ENCODE measurements around the gene LAG3. TPM values are rescaled to one million over a fixed set of nuclear protein-coding genes. Genes with fewer than 3 reads are reported as not detected.
"Not testable (repeated sequence)": the region's sequence is repeated elsewhere in the genome, so short reads cannot be mapped to it uniquely, and the experiment has no call there.

LAG3 gene
- total RNA-seq, result 1 to 10 TPM; 3.8 to 4.6 TPM
- total RNA-seq, result 0.46 to 1.7 reads per million in 2 donors

GRCh38 chr12:6772331-6772695 is at the start of gene LAG3:
LAG3 (plus strand) TSS chr12:6772520; CDS start chr12:6772853, 333 bp downstream.
- H3K9me3 ChIP-seq (ENCODE audit: control insufficient read depth, low read length, poor library complexity, severe bottlenecking), result no peaks in the 10 kb centered on the region
- ATAC-seq (no peak), DNase-seq (no peak)
- H3K4me1 Mint-ChIP-seq, result peaks cover 34% of the 10 kb centered on the region
- peaks cover 12% of the 10 kb centered on the region for H3K36me3 Mint-ChIP-seq (ENCODE audit: low read depth)
- H3K27me3 Mint-ChIP-seq, result peaks cover 55% of the 10 kb centered on the region
- H3K4me3 Mint-ChIP-seq, result peak within 1 kb of the TSS; percentile 92
- H3K27ac Mint-ChIP-seq, result peak within 1 kb of the TSS; percentile 57

- H3K4me1 Mint-ChIP-seq, result peaks cover 25% of the 10 kb centered on the region
- H3K36me3 Mint-ChIP-seq (ENCODE audit: low read depth), result no peaks in the 10 kb centered on the region
- no peak for ATAC-seq
- H3K4me3 Mint-ChIP-seq, result no peak overlapping the region
- no peak overlapping the region for H3K27ac Mint-ChIP-seq
- H3K9me3 ChIP-seq (ENCODE audit: control insufficient read depth, low read length, poor library complexity, severe bottlenecking), result no peaks in the 10 kb centered on the region
- no peak for DNase-seq
- no peaks in the 10 kb centered on the region for H3K27me3 Mint-ChIP-seq
These were observed 49.5 kb upstream of the LAG3 start for GRCh38 chr12:6722863-6723262.

GRCh38 chr12:6723607-6724408 is 48.5 kb upstream of the LAG3 start, which contains the start of gene COPS7A:
COPS7A (plus strand) TSS chr12:6724046; CDS start chr12:6724657, 611 bp downstream.
- DNase-seq (peak; percentile 75 to 83 (median 82)), ATAC-seq (peak; percentile 90)
- peaks cover 25% of the 10 kb centered on the region for H3K4me1 Mint-ChIP-seq
- H3K27me3 Mint-ChIP-seq, result no peaks in the 10 kb centered on the region
- H3K27ac Mint-ChIP-seq, result peak within 1 kb of the TSS; percentile 94
- H3K9me3 ChIP-seq (ENCODE audit: control insufficient read depth, low read length, poor library complexity, severe bottlenecking), result no peaks in the 10 kb centered on the region
- peak within 1 kb of the TSS; percentile 93 for H3K4me3 Mint-ChIP-seq
- H3K36me3 Mint-ChIP-seq (ENCODE audit: low read depth), result no peaks in the 10 kb centered on the region

- DNase-seq (no peak), ATAC-seq (peak; percentile 14)
- Mint-ChIP-seq H3K27ac (peak overlapping the region; percentile 94), H3K4me1 (peaks cover 25% of the 10 kb centered on the region), H3K36me3 (ENCODE audit: low read depth) (no peaks in the 10 kb centered on the region), H3K27me3 (no peaks in the 10 kb centered on the region), H3K4me3 (peak overlapping the region; percentile 93)
- H3K9me3 ChIP-seq (ENCODE audit: control insufficient read depth, low read length, poor library complexity, severe bottlenecking), result no peaks in the 10 kb centered on the region
These were observed 47.9 kb upstream of the LAG3 start for GRCh38 chr12:6724409-6724797.

GRCh38 chr12:6725350-6725749 is 47.0 kb upstream of the LAG3 start:
- ATAC-seq, result no peak
- H3K9me3 ChIP-seq (ENCODE audit: control insufficient read depth, low read length, poor library complexity, severe bottlenecking), result no peaks in the 10 kb centered on the region
- H3K4me1 Mint-ChIP-seq, result peaks cover 25% of the 10 kb centered on the region
- peak overlapping the region; percentile 41 for H3K4me3 Mint-ChIP-seq
- DNase-seq, result no peak
- H3K36me3 Mint-ChIP-seq (ENCODE audit: low read depth), result no peaks in the 10 kb centered on the region
- no peaks in the 10 kb centered on the region for H3K27me3 Mint-ChIP-seq
- H3K27ac Mint-ChIP-seq, result peak overlapping the region; percentile 94

- Mint-ChIP-seq H3K4me1 (peaks cover 15% of the 10 kb centered on the region), H3K4me3 (no peak overlapping the region), H3K27ac (no peak overlapping the region), H3K36me3 (ENCODE audit: low read depth) (peaks cover 5% of the 10 kb centered on the region), H3K27me3 (no peaks in the 10 kb centered on the region)
- no peak for DNase-seq
- ATAC-seq, result no peak
- H3K9me3 ChIP-seq (ENCODE audit: control insufficient read depth, low read length, poor library complexity, severe bottlenecking), result no peaks in the 10 kb centered on the region
These were observed 43.1 kb upstream of the LAG3 start for GRCh38 chr12:6729186-6729585.

- no peak for DNase-seq
- Mint-ChIP-seq H3K27ac (peak overlapping the region; percentile 87), H3K4me1 (peaks cover 11% of the 10 kb centered on the region), H3K36me3 (ENCODE audit: low read depth) (peaks cover 5% of the 10 kb centered on the region), H3K27me3 (no peaks in the 10 kb centered on the region), H3K4me3 (no peak overlapping the region)
- no peak for ATAC-seq
- H3K9me3 ChIP-seq (ENCODE audit: control insufficient read depth, low read length, poor library complexity, severe bottlenecking), result no peaks in the 10 kb centered on the region
These were observed 42.2 kb upstream of the LAG3 start for GRCh38 chr12:6730169-6730568.

- DNase-seq (no peak), ATAC-seq (no peak)
- no peaks in the 10 kb centered on the region for H3K27me3 Mint-ChIP-seq
- H3K9me3 ChIP-seq (ENCODE audit: control insufficient read depth, low read length, poor library complexity, severe bottlenecking), result no peaks in the 10 kb centered on the region
- peaks cover 4% of the 10 kb centered on the region for H3K4me1 Mint-ChIP-seq
- peaks cover 5% of the 10 kb centered on the region for H3K36me3 Mint-ChIP-seq (ENCODE audit: low read depth)
- H3K27ac Mint-ChIP-seq, result no peak overlapping the region
- no peak overlapping the region for H3K4me3 Mint-ChIP-seq
These were observed 37.6 kb upstream of the LAG3 start for GRCh38 chr12:6734506-6735387.

- H3K9me3 ChIP-seq (ENCODE audit: control insufficient read depth, low read length, poor library complexity, severe bottlenecking), result no peaks in the 10 kb centered on the region
- DNase-seq (no peak), ATAC-seq (peak; percentile 58)
- Mint-ChIP-seq H3K4me3 (no peak overlapping the region), H3K4me1 (peaks cover 4% of the 10 kb centered on the region), H3K27ac (no peak overlapping the region), H3K27me3 (no peaks in the 10 kb centered on the region), H3K36me3 (ENCODE audit: low read depth) (peaks cover 5% of the 10 kb centered on the region)
These were observed 36.7 kb upstream of the LAG3 start for GRCh38 chr12:6735448-6736191.

- peaks cover 4% of the 10 kb centered on the region for H3K4me1 Mint-ChIP-seq
- no peaks in the 10 kb centered on the region for H3K9me3 ChIP-seq (ENCODE audit: control insufficient read depth, low read length, poor library complexity, severe bottlenecking)
- no peak for DNase-seq
- no peak overlapping the region for H3K27ac Mint-ChIP-seq
- no peak for ATAC-seq
- H3K27me3 Mint-ChIP-seq, result no peaks in the 10 kb centered on the region
- H3K4me3 Mint-ChIP-seq, result no peak overlapping the region
- H3K36me3 Mint-ChIP-seq (ENCODE audit: low read depth), result no peaks in the 10 kb centered on the region
These were observed 35.6 kb upstream of the LAG3 start for GRCh38 chr12:6736754-6737153.

- H3K36me3 Mint-ChIP-seq (ENCODE audit: low read depth); H3K9me3 ChIP-seq (ENCODE audit: control insufficient read depth, low read length, poor library complexity, severe bottlenecking); ATAC-seq; H3K4me1 Mint-ChIP-seq; DNase-seq; H3K27ac Mint-ChIP-seq; H3K27me3 Mint-ChIP-seq: not testable (repeated sequence)
- peak overlapping the region; percentile 34 for H3K4me3 Mint-ChIP-seq
These were observed 30.2 kb upstream of the LAG3 start for GRCh38 chr12:6742080-6742479.

- DNase-seq (no peak), ATAC-seq (no peak)
- Mint-ChIP-seq H3K27me3 (no peaks in the 10 kb centered on the region), H3K36me3 (ENCODE audit: low read depth) (peaks cover 4% of the 10 kb centered on the region), H3K4me1 (peaks cover 11% of the 10 kb centered on the region), H3K27ac (no peak overlapping the region), H3K4me3 (no peak overlapping the region)
- no peaks in the 10 kb centered on the region for H3K9me3 ChIP-seq (ENCODE audit: control insufficient read depth, low read length, poor library complexity, severe bottlenecking)
These were observed 29.5 kb upstream of the LAG3 start for GRCh38 chr12:6742834-6743233.

- not testable (repeated sequence) for H3K9me3 ChIP-seq (ENCODE audit: control insufficient read depth, low read length, poor library complexity, severe bottlenecking); H3K4me3 Mint-ChIP-seq; ATAC-seq; H3K36me3 Mint-ChIP-seq (ENCODE audit: low read depth); H3K27me3 Mint-ChIP-seq; DNase-seq; H3K27ac Mint-ChIP-seq
- H3K4me1 Mint-ChIP-seq, result peaks cover 11% of the 10 kb centered on the region
These were observed 29.0 kb upstream of the LAG3 start for GRCh38 chr12:6743300-6743699.
